CD8-positive, alpha-beta memory T cell (primary cell): ENCODE data around the gene NTM. TPM values are rescaled to one million over a fixed set of nuclear protein-coding genes. Genes with fewer than 3 reads are reported as not detected.

Experiments used
- CTCF ChIA-PET: fragments of 350-600 bp; sonication (Branson Sonifier 250); formaldehyde crosslinking; loops from one replicate; lab custom pipeline; 2021; ENCODE audit warnings: antibody characterized with exemption; lab: Charles Lee
- POLR2A ChIA-PET: fragments of 350-600 bp; sonication (Branson Sonifier 250); formaldehyde crosslinking; loops from one replicate; lab custom pipeline; 2021; ENCODE audit warnings: antibody characterized with exemption; lab: Charles Lee
- DNase-seq, 5 donors: peaks; one replicate each; pipeline versions ENCODE4 v3.0.0 to v3.0.0-alpha.2; 2020 to 2022; ENCODE audit warnings: mixed read lengths in 1 of 5
- H3K27ac ChIP-seq: one replicate; pipeline ENCODE4 v1.7.0; 2013; ENCODE audit warnings: low read depth, mild to moderate bottlenecking, low read length, moderate library complexity
- H3K27me3 ChIP-seq: 2 replicates; pipeline ENCODE4 v1.7.0; 2013; ENCODE audit warnings: low read length, mild to moderate bottlenecking; ENCODE audit not compliant: insufficient read depth, poor library complexity, severe bottlenecking
- H3K36me3 ChIP-seq: 2 replicates; pipeline ENCODE4 v1.7.0; 2013; ENCODE audit warnings: mild to moderate bottlenecking, low read length, moderate library complexity; ENCODE audit not compliant: insufficient read depth
- H3K4me1 ChIP-seq: 2 replicates; pipeline ENCODE4 v1.7.0; 2013; ENCODE audit warnings: mild to moderate bottlenecking, low read length, moderate library complexity; ENCODE audit not compliant: insufficient read depth
- H3K4me3 ChIP-seq: 2 replicates; pipeline ENCODE4 v1.7.0; 2013; ENCODE audit warnings: mild to moderate bottlenecking, low read length
- H3K9me3 ChIP-seq: 2 replicates; pipeline ENCODE4 v1.7.0; 2013; ENCODE audit warnings: mild to moderate bottlenecking, low read length
- H3K27ac Mint-ChIP-seq, 8 donors: one replicate each; pipeline ENCODE4 v1.8.0; 2020 to 2021; ENCODE audit warnings: mixed read lengths in 8 of 8, mild to moderate bottlenecking in 6 of 8, inconsistent platforms in 3 of 8, moderate library complexity in 3 of 8
- H3K27me3 Mint-ChIP-seq, 2 donors: one replicate each; pipeline ENCODE4 v1.8.0; 2020 to 2021; ENCODE audit warnings: mixed read lengths in 2 of 2, mild to moderate bottlenecking in 1 of 2, moderate library complexity in 1 of 2
- H3K36me3 Mint-ChIP-seq, 3 donors: one replicate each; pipeline ENCODE4 v1.8.0; 2020 to 2021; ENCODE audit warnings: mixed read lengths in 3 of 3, inconsistent platforms in 1 of 3, mild to moderate bottlenecking in 1 of 3
- H3K4me1 Mint-ChIP-seq, 3 donors: one replicate each; pipeline ENCODE4 v1.8.0; 2020 to 2021; ENCODE audit warnings: mixed read lengths in 3 of 3, inconsistent platforms in 1 of 3, mild to moderate bottlenecking in 1 of 3
- H3K4me3 Mint-ChIP-seq, 7 donors: one replicate each; pipeline ENCODE4 v1.8.0; 2020 to 2021; ENCODE audit warnings: mixed read lengths in 7 of 7, mild to moderate bottlenecking in 6 of 7, moderate library complexity in 4 of 7, inconsistent platforms in 2 of 7
- H3K9me3 Mint-ChIP-seq, 5 donors: one replicate each; pipeline ENCODE4 v1.8.0; 2020 to 2022; ENCODE audit warnings: mixed read lengths in 5 of 5, mild to moderate bottlenecking in 3 of 5, moderate library complexity in 2 of 5, inconsistent platforms in 1 of 5
- polyA plus RNA-seq: library from polyadenylated mRNA; unstranded; fragments of 300-500 nt; fragmentation: Illumina TruSeq; gene quantifications from one replicate; pipeline ENCODE4 v1.2.3, GENCODE V29; 2021
- total RNA-seq, 2 experiments: library from RNA; stranded (reverse); gene quantifications; one replicate each; pipeline ENCODE4 v1.2.3, GENCODE V29; 2021

The NTM gene
- total and polyA plus RNA-seq, 3 experiments from 2014 or later: not detected

DNA sequence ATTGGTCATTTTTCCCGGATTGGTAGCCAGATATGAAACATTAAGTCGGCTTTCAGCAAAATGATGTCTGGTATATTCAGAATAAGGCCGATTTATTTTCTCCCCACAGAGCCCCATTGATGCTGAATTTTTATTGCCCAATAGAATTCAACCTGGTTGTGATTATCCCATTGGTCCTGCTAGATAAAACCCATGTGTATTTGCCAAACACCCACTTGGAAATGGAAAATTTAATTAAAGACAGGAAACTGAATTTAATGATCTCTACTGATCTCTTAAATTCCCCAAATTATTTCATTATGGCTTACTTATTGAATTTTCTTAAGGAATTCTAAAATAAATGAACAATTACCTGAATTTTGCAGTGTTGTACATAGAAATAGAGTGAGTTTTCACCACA is 609.8 kb downstream of the NTM start:
- no peaks in the 10 kb centered on the region for H3K36me3 Mint-ChIP-seq
- ChIA-PET POLR2A (no interaction called here), CTCF (no interaction called here)
- no peak overlapping the region for H3K27ac Mint-ChIP-seq
- Histone ChIP-seq H3K9me3 (no peaks in the 10 kb centered on the region), H3K4me1 (no peaks in the 10 kb centered on the region), H3K27ac (no peak overlapping the region), H3K36me3 (no peaks in the 10 kb centered on the region), H3K4me3 (no peak overlapping the region), H3K27me3 (no peaks in the 10 kb centered on the region)
- peaks cover 0 to 4% of the 10 kb centered on the region in 2 donors for H3K27me3 Mint-ChIP-seq
- DNase-seq: no peak
- no peak overlapping the region for H3K4me3 Mint-ChIP-seq
- no peaks in the 10 kb centered on the region for H3K4me1 Mint-ChIP-seq
- peaks cover 0 to 7% (median 2%) of the 10 kb centered on the region in 5 donors for H3K9me3 Mint-ChIP-seq

- no peaks in the 10 kb centered on the region for H3K36me3 ChIP-seq
- no peak overlapping the region for H3K4me3 Mint-ChIP-seq
- no peaks in the 10 kb centered on the region for H3K9me3 ChIP-seq
- no peak for DNase-seq
- H3K9me3 Mint-ChIP-seq: peaks cover 0 to 7% (median 2%) of the 10 kb centered on the region in 5 donors
- no peaks in the 10 kb centered on the region for H3K36me3 Mint-ChIP-seq
- H3K27me3 Mint-ChIP-seq: peaks cover 0 to 4% of the 10 kb centered on the region in 2 donors
- CTCF ChIA-PET: no interaction called here
- H3K4me1 ChIP-seq: no peaks in the 10 kb centered on the region
- POLR2A ChIA-PET: no interaction called here
- H3K27me3 ChIP-seq: no peaks in the 10 kb centered on the region
- no peak overlapping the region for H3K4me3 ChIP-seq
- no peak overlapping the region for H3K27ac ChIP-seq
- no peaks in the 10 kb centered on the region for H3K4me1 Mint-ChIP-seq
- no peak overlapping the region for H3K27ac Mint-ChIP-seq
Observed at GRCh38 chr11:131980888-131981668, 610.7 kb downstream of the NTM start.

DNA sequence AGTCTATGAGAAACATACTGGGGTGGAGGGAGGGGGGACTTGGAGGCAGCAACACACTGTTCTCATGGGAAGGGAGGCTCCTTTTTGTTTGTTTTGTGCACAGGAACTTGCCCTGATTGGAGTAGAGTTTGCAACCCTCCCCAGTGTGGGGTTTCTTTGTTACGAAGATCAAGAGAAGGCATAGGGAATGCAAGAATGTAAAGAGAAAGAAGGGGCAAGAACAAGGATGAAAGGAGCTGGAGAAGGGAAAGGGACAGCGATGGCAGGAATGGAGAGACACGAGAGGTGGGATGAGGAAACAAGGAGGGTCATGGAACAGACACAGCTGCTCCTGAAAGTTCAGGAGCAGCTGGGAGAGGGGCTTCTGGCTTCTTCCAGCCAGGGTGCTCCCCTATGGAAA is 611.7 kb downstream of the NTM start:
- ChIA-PET CTCF (no interaction called here), POLR2A (no interaction called here)
- Histone ChIP-seq H3K36me3 (no peaks in the 10 kb centered on the region), H3K27ac (no peak overlapping the region), H3K4me3 (no peak overlapping the region), H3K4me1 (no peaks in the 10 kb centered on the region), H3K9me3 (no peaks in the 10 kb centered on the region), H3K27me3 (no peaks in the 10 kb centered on the region)
- Mint-ChIP-seq H3K27ac (no peak overlapping the region), H3K9me3 (peaks cover 0 to 7% (median 2%) of the 10 kb centered on the region in 5 donors), H3K36me3 (no peaks in the 10 kb centered on the region), H3K4me1 (no peaks in the 10 kb centered on the region), H3K27me3 (peaks cover 0 to 4% of the 10 kb centered on the region in 2 donors), H3K4me3 (no peak overlapping the region)
- no peak for DNase-seq

- H3K4me3 ChIP-seq: no peak overlapping the region
- Mint-ChIP-seq H3K4me3 (no peak overlapping the region), H3K4me1 (no peaks in the 10 kb centered on the region), H3K36me3 (no peaks in the 10 kb centered on the region), H3K9me3 (peaks cover 0 to 7% (median 2%) of the 10 kb centered on the region in 5 donors), H3K27me3 (no peaks in the 10 kb centered on the region), H3K27ac (no peak overlapping the region)
- H3K9me3 ChIP-seq: no peaks in the 10 kb centered on the region
- no peaks in the 10 kb centered on the region for H3K36me3 ChIP-seq
- CTCF ChIA-PET: no interaction called here
- DNase-seq: no peak
- H3K27ac ChIP-seq: no peak overlapping the region
- H3K4me1 ChIP-seq: no peaks in the 10 kb centered on the region
- no peaks in the 10 kb centered on the region for H3K27me3 ChIP-seq
- POLR2A ChIA-PET: no interaction called here
Observed at GRCh38 chr11:131985846-131986301, 615.5 kb downstream of the NTM start.

DNA sequence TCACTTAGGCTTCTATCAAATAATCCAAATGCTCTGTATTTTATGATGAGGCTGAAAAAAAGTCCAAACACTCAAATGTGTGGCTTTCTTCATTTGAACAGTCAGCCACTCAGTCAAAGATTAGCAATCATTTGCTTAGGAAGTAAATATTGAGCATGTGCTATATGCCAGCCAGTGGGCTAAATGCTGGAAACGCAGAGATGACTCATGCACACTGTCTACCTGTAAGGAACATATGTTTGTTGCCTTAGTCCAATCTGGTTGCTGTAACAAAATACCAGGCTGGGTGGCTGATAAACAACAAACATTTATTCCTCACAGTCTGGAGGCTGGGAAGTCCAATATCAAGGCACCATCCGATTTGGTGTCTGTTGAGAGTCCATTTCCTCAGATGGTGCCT is 617.3 kb downstream of the NTM start:
- H3K27ac ChIP-seq: no peak overlapping the region
- ChIA-PET CTCF (no interaction called here), POLR2A (no interaction called here)
- Mint-ChIP-seq H3K27ac (no peak overlapping the region), H3K9me3 (peaks cover 0 to 7% (median 2%) of the 10 kb centered on the region in 5 donors), H3K4me1 (no peaks in the 10 kb centered on the region), H3K27me3 (no peaks in the 10 kb centered on the region), H3K36me3 (no peaks in the 10 kb centered on the region), H3K4me3 (no peak overlapping the region)
- no peak for DNase-seq
- no peak overlapping the region for H3K4me3 ChIP-seq
- no peaks in the 10 kb centered on the region for H3K9me3 ChIP-seq
- no peaks in the 10 kb centered on the region for H3K36me3 ChIP-seq
- H3K27me3 ChIP-seq: no peaks in the 10 kb centered on the region
- H3K4me1 ChIP-seq: no peaks in the 10 kb centered on the region

DNA sequence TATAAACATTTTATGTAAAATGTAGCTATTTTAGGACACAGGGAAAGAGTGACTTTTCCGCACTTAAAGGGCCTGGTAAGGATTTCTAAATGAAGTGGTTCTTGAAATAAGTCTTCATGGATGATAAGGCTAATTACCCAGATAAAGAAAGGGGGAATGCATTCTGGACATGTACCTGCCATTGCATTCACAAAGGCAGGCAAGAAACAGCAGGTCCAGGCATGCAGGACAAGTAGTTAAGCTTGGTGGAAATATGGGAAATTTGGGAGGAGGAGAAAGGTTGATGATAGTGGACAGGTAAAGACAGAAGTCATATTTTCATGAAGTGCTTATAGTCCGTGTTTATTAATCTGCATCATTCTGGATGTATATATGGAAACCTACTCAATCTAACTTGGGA is 621.2 kb downstream of the NTM start:
- no peak overlapping the region for H3K4me3 Mint-ChIP-seq
- peaks cover 0 to 6% (median 4%) of the 10 kb centered on the region in 5 donors for H3K9me3 Mint-ChIP-seq
- no peaks in the 10 kb centered on the region for H3K4me1 ChIP-seq
- H3K9me3 ChIP-seq: no peaks in the 10 kb centered on the region
- no peaks in the 10 kb centered on the region for H3K36me3 Mint-ChIP-seq
- no peaks in the 10 kb centered on the region for H3K27me3 Mint-ChIP-seq
- H3K4me3 ChIP-seq: no peak overlapping the region
- ChIA-PET CTCF (no interaction called here), POLR2A (no interaction called here)
- H3K27ac ChIP-seq: no peak overlapping the region
- no peak for DNase-seq
- H3K27me3 ChIP-seq: no peaks in the 10 kb centered on the region
- H3K4me1 Mint-ChIP-seq: no peaks in the 10 kb centered on the region
- no peak overlapping the region for H3K27ac Mint-ChIP-seq
- no peaks in the 10 kb centered on the region for H3K36me3 ChIP-seq

GRCh38 chr11:131993246-131993645 is 622.8 kb downstream of the NTM start:
- no peaks in the 10 kb centered on the region for H3K27me3 Mint-ChIP-seq
- Histone ChIP-seq H3K9me3 (no peaks in the 10 kb centered on the region), H3K4me3 (no peak overlapping the region), H3K36me3 (no peaks in the 10 kb centered on the region), H3K4me1 (no peaks in the 10 kb centered on the region), H3K27me3 (no peaks in the 10 kb centered on the region), H3K27ac (no peak overlapping the region)
- no peaks in the 10 kb centered on the region for H3K36me3 Mint-ChIP-seq
- POLR2A ChIA-PET: no interaction called here
- no peak overlapping the region for H3K27ac Mint-ChIP-seq
- H3K4me1 Mint-ChIP-seq: no peaks in the 10 kb centered on the region
- DNase-seq: no peak
- CTCF ChIA-PET: no interaction called here
- no peak overlapping the region for H3K4me3 Mint-ChIP-seq
- H3K9me3 Mint-ChIP-seq: peaks cover 7 to 10% (median 7%) of the 10 kb centered on the region in 5 donors

DNA sequence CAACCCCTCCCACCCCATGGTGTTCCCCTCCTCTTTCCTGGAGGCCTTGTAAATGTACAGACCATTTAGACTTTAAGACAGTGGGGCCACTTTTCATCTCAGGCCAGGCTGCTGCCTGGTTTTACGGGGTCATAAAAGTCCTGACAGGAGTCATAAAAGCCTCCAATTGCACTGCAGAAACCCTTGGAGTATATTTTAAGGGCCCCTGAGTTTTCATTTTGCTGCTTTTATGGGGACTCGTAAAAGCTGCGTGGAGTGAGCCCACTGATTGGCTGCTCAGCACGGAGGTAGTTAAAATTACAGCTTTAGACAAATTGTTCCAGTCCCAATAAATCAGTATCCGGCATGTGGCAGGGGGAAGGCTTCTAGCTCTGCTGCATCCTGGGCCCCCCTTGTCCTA is 627.6 kb downstream of the NTM start:
- Histone ChIP-seq H3K27ac (no peak overlapping the region), H3K36me3 (no peaks in the 10 kb centered on the region), H3K27me3 (no peaks in the 10 kb centered on the region), H3K4me1 (no peaks in the 10 kb centered on the region), H3K9me3 (no peaks in the 10 kb centered on the region), H3K4me3 (no peak overlapping the region)
- Mint-ChIP-seq H3K4me1 (no peaks in the 10 kb centered on the region), H3K9me3 (peaks cover 7 to 10% (median 8%) of the 10 kb centered on the region in 5 donors), H3K27me3 (no peaks in the 10 kb centered on the region), H3K27ac (no peak overlapping the region), H3K4me3 (no peak overlapping the region), H3K36me3 (no peaks in the 10 kb centered on the region)
- ChIA-PET CTCF (no interaction called here), POLR2A (no interaction called here)
- no peak for DNase-seq
